Mesendoderm (in vitro differentiated cells): ENCODE measurements around the gene DDX50.
A peak's percentile ranks its signal among the peaks of the same experiment; 100 is the strongest.

Source experiments
- DNase-seq: peaks from one replicate; pipeline ENCODE4 v3.0.0; 2013
- H2AK5ac ChIP-seq: 2 replicates; pipeline ENCODE4 v1.6.1; 2013; ENCODE audit warnings: low read length, inconsistent platforms
- H2BK120ac ChIP-seq: 2 replicates; pipeline ENCODE4 v1.6.1; 2013; ENCODE audit warnings: low read depth, mild to moderate bottlenecking, low read length, moderate library complexity, mixed read lengths
- H2BK15ac ChIP-seq: replicated peaks from 2 replicates; pipeline ENCODE4 v1.6.1; 2013; ENCODE audit warnings: low read depth, mild to moderate bottlenecking, moderate library complexity
- H2BK5ac ChIP-seq: 2 replicates; pipeline ENCODE4 v1.6.1; 2013; ENCODE audit warnings: low read length, inconsistent platforms
- H3K18ac ChIP-seq: 2 replicates; pipeline ENCODE4 v1.6.1; 2013; ENCODE audit warnings: mild to moderate bottlenecking, low read length, mixed read lengths
- H3K23ac ChIP-seq: one replicate; pipeline ENCODE4 v1.6.1; 2013; ENCODE audit warnings: low read length
- H3K27ac ChIP-seq: 2 replicates; pipeline ENCODE4 v1.5.1; 2013; ENCODE audit warnings: low read depth, mild to moderate bottlenecking, inconsistent platforms, low read length, moderate library complexity
- H3K27me3 ChIP-seq: 2 replicates; pipeline ENCODE4 v1.6.1; 2013; ENCODE audit warnings: low read length, control low read depth, mild to moderate bottlenecking, inconsistent platforms; ENCODE audit not compliant: insufficient read depth, poor library complexity
- H3K36me3 ChIP-seq: 2 replicates; pipeline ENCODE4 v1.6.1; 2013; ENCODE audit warnings: low read length, inconsistent platforms; ENCODE audit not compliant: control insufficient read depth, insufficient read depth
- H3K4ac ChIP-seq: one replicate; pipeline ENCODE4 v1.6.1; 2013; ENCODE audit warnings: low read depth, mild to moderate bottlenecking, low read length, moderate library complexity
- H3K4me1 ChIP-seq: 2 replicates; pipeline ENCODE4 v1.6.1; 2013; ENCODE audit warnings: low read depth, low read length, inconsistent platforms; ENCODE audit not compliant: control insufficient read depth
- H3K4me2 ChIP-seq: 2 replicates; pipeline ENCODE4 v1.6.1; 2013; ENCODE audit warnings: low read length
- H3K4me3 ChIP-seq: 2 replicates; pipeline ENCODE4 v1.5.1; 2013; ENCODE audit warnings: mild to moderate bottlenecking, low read length
- H3K56ac ChIP-seq: one replicate; pipeline ENCODE4 v1.6.1; 2013; ENCODE audit warnings: low read length
- H3K79me1 ChIP-seq: 2 replicates; pipeline ENCODE4 v1.6.1; 2013; ENCODE audit warnings: low read length, inconsistent platforms
- H3K79me2 ChIP-seq: 2 replicates; pipeline ENCODE4 v1.6.1; 2013; ENCODE audit warnings: mild to moderate bottlenecking, low read length; ENCODE audit not compliant: control insufficient read depth, insufficient read depth
- H3K9ac ChIP-seq: 2 replicates; pipeline ENCODE4 v1.6.1; 2013; ENCODE audit warnings: low read length, inconsistent platforms
- H4K5ac ChIP-seq: one replicate; pipeline ENCODE4 v1.6.1; 2013; ENCODE audit warnings: low read length
- H4K8ac ChIP-seq: one replicate; pipeline ENCODE4 v1.6.1; 2013; ENCODE audit warnings: low read depth, mild to moderate bottlenecking, control low read depth, low read length, moderate library complexity
- WGBS: extraction: QIAGEN DNeasy Blood & Tissue Kit; methylation state at CpG from one replicate; pipeline ENCODE4 v1.1.7; 2013; ENCODE audit warnings: low lambda C conversion rate, missing lambda C conversion rate; ENCODE audit not compliant: insufficient coverage; ENCODE audit errors: extremely low coverage; 5-methylcytosine and 5-hydroxymethylcytosine counted together

Gene DDX50

DNA sequence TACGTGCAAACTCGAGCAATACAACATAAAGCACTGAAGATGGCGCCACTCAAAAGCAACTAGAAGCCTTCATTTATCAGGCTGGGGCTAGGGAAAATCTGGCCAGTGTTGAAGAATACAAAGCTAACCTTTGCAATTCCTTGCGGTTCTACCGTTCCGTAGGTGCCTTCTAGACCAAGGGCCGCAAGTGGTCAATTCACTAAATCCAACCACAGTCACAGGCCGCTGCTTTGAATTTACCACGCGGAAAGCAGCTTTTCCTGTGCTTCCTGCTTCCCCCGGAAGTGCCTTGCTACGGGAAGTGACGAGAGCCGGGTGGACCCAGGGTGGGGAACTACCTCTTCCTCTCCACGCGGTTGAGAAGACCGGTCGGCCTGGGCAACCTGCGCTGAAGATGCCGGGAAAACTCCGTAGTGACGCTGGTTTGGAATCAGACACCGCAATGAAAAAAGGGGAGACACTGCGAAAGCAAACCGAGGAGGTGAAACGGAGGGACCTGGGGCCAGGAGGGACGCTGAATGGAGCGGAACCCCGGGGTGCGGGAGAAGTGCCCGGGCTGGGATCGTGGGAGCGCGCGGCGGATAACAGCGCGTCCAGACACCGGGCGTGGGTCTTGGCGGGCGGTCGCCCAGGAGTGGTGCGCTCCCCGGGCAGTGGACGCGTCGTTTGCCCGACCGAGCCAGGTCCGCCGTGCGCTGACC lies 54.9 kb downstream of the DDX50 start, which contains the start of gene DDX21:
Gene DDX21, plus strand, starts transcription at position 339 of the 701 bp plus-strand sequence. Its CDS starts 56 bp downstream, at position 395.
- H2BK5ac ChIP-seq: peak within 1 kb of the TSS; percentile 73
- WGBS: no CpG with 5 or more reads among the region's 53 CpGs
- H3K9ac ChIP-seq: peak within 1 kb of the TSS; percentile 94
- no peak within 1 kb of the TSS for H4K8ac ChIP-seq
- H3K27ac ChIP-seq: peak within 1 kb of the TSS; percentile 73
- peak within 1 kb of the TSS; percentile 18 for H2AK5ac ChIP-seq
- no peaks in the 10 kb centered on the region for H3K27me3 ChIP-seq
- H3K18ac ChIP-seq: peak within 1 kb of the TSS; percentile 29
- peak within 1 kb of the TSS; percentile 70 for H3K23ac ChIP-seq
- no peaks in the 10 kb centered on the region for H3K79me1 ChIP-seq
- H4K5ac ChIP-seq: peak within 1 kb of the TSS; percentile 91
- peak within 1 kb of the TSS; percentile 94 for H3K4me3 ChIP-seq
- H3K4ac ChIP-seq: peak within 1 kb of the TSS; percentile 92
- H2BK120ac ChIP-seq: no peak within 1 kb of the TSS
- peak; percentile 96 for DNase-seq
- peaks cover 40% of the 10 kb centered on the region for H3K79me2 ChIP-seq
- no peak within 1 kb of the TSS for H2BK15ac ChIP-seq
- H3K4me2 ChIP-seq: peak within 1 kb of the TSS; percentile 94
- peaks cover 2% of the 10 kb centered on the region for H3K4me1 ChIP-seq
- no peaks in the 10 kb centered on the region for H3K36me3 ChIP-seq
- peak within 1 kb of the TSS; percentile 97 for H3K56ac ChIP-seq

- peak overlapping the region; percentile 11 for H3K27ac ChIP-seq
Observed at GRCh38 chr10:68957284-68957615, 56.1 kb downstream of the DDX50 start.

GRCh38 chr10:68957654-68958053 lies 56.5 kb downstream of the DDX50 start:
- Histone ChIP-seq H2BK15ac (no peak overlapping the region), H3K79me2 (peaks cover 44% of the 10 kb centered on the region), H3K4ac (no peak overlapping the region), H3K27me3 (no peaks in the 10 kb centered on the region), H4K5ac (no peak overlapping the region), H3K36me3 (no peaks in the 10 kb centered on the region), H3K79me1 (no peaks in the 10 kb centered on the region), H3K18ac (no peak overlapping the region), H2BK120ac (no peak overlapping the region), H2BK5ac (no peak overlapping the region), H3K4me3 (peak overlapping the region; percentile 34), H3K23ac (no peak overlapping the region), H3K4me1 (peaks cover 2% of the 10 kb centered on the region), H2AK5ac (no peak overlapping the region), H3K9ac (peak overlapping the region; percentile 94), H3K27ac (peak overlapping the region; percentile 11), H3K56ac (peak overlapping the region; percentile 96), H3K4me2 (peak overlapping the region; percentile 82), H4K8ac (no peak overlapping the region)
- WGBS: no CpG with 5 or more reads among the region's 3 CpGs
- DNase-seq: peak; percentile 8

More at GRCh38 chr10:68957284-68957615, 56.1 kb downstream of the DDX50 start:
- no peak overlapping the region for H2BK15ac ChIP-seq
- peaks cover 42% of the 10 kb centered on the region for H3K79me2 ChIP-seq
- H2AK5ac ChIP-seq: no peak overlapping the region
- H3K9ac ChIP-seq: peak overlapping the region; percentile 94
- no peak overlapping the region for H3K4ac ChIP-seq
- H3K18ac ChIP-seq: no peak overlapping the region
- H2BK120ac ChIP-seq: no peak overlapping the region
- WGBS: no CpG with 5 or more reads among the region's 7 CpGs
- peaks cover 2% of the 10 kb centered on the region for H3K4me1 ChIP-seq
- H3K23ac ChIP-seq: no peak overlapping the region
- peak overlapping the region; percentile 96 for H3K56ac ChIP-seq
- H3K27me3 ChIP-seq: no peaks in the 10 kb centered on the region
- H3K79me1 ChIP-seq: no peaks in the 10 kb centered on the region
- H3K4me2 ChIP-seq: peak overlapping the region; percentile 82
- no peak overlapping the region for H4K5ac ChIP-seq
- no peak overlapping the region for H2BK5ac ChIP-seq
- DNase-seq: no peak
- H3K36me3 ChIP-seq: no peaks in the 10 kb centered on the region
- peak overlapping the region; percentile 34 for H3K4me3 ChIP-seq
- no peak overlapping the region for H4K8ac ChIP-seq

GRCh38 chr10:68959695-68960527 lies 58.8 kb downstream of the DDX50 start:
- Histone ChIP-seq H3K36me3 (peaks cover 6% of the 10 kb centered on the region), H3K23ac (no peak overlapping the region), H4K8ac (no peak overlapping the region), H3K18ac (no peak overlapping the region), H3K4me2 (no peak overlapping the region), H3K27me3 (no peaks in the 10 kb centered on the region), H2AK5ac (no peak overlapping the region), H2BK15ac (no peak overlapping the region), H3K56ac (no peak overlapping the region), H3K27ac (no peak overlapping the region), H3K9ac (no peak overlapping the region), H3K4me1 (peaks cover 2% of the 10 kb centered on the region), H3K4ac (no peak overlapping the region), H3K4me3 (no peak overlapping the region), H4K5ac (no peak overlapping the region), H3K79me1 (peaks cover 6% of the 10 kb centered on the region), H2BK120ac (no peak overlapping the region), H2BK5ac (no peak overlapping the region), H3K79me2 (peaks cover 47% of the 10 kb centered on the region)
- no peak for DNase-seq
- no CpG with 5 or more reads among the region's 4 CpGs for WGBS

- H3K56ac ChIP-seq: no peak overlapping the region
- no CpG with 5 or more reads among the region's 4 CpGs for WGBS
Observed at GRCh38 chr10:68963151-68963550, 62.0 kb downstream of the DDX50 start.

More at GRCh38 chr10:68963151-68963550, 62.0 kb downstream of the DDX50 start:
- Histone ChIP-seq H2BK15ac (no peak overlapping the region), H3K4me2 (no peak overlapping the region), H4K8ac (no peak overlapping the region), H3K9ac (no peak overlapping the region), H3K27me3 (no peaks in the 10 kb centered on the region), H2BK120ac (no peak overlapping the region), H3K18ac (no peak overlapping the region), H3K4ac (no peak overlapping the region), H3K79me2 (peaks cover 28% of the 10 kb centered on the region), H3K23ac (no peak overlapping the region), H3K4me3 (no peak overlapping the region), H3K79me1 (peaks cover 8% of the 10 kb centered on the region), H3K36me3 (peaks cover 9% of the 10 kb centered on the region), H2BK5ac (no peak overlapping the region), H3K27ac (no peak overlapping the region), H4K5ac (no peak overlapping the region), H3K4me1 (no peaks in the 10 kb centered on the region), H2AK5ac (no peak overlapping the region)
- DNase-seq: no peak
